Ascending aorta (tissue), 2 donors: ENCODE results near the gene TOM1L2. TPM values are rescaled to one million over a fixed set of nuclear protein-coding genes. Genes with fewer than 3 reads are reported as not detected.

Source experiments
- DNase-seq, 2 donors: peaks; one replicate each; pipeline ENCODE4 v3.0.0-alpha.2; 2019; ENCODE audit warnings: low spot score in 2 of 2
- H3K27ac ChIP-seq, 2 donors: fragments of 200-600 bp; sonication (generic); one replicate each; pipeline ENCODE4 v1.5.1; 2016 to 2017; ENCODE audit warnings: mild to moderate bottlenecking in 1 of 2
- H3K27me3 ChIP-seq: fragments of 200-600 bp; sonication (generic); one replicate; pipeline ENCODE4 v1.5.1; 2017
- H3K36me3 ChIP-seq, 2 donors: fragments of 200-600 bp; sonication (generic); one replicate each; pipeline ENCODE4 v1.5.1; 2016
- H3K4me1 ChIP-seq, 2 donors: fragments of 200-600 bp; sonication (generic); one replicate each; pipeline ENCODE4 v1.5.1; 2016 to 2017; ENCODE audit warnings: mild to moderate bottlenecking in 1 of 2
- H3K4me3 ChIP-seq, 2 donors: fragments of 200-600 bp; sonication (generic); one replicate each; pipeline ENCODE4 v1.5.1; 2016 to 2017; ENCODE audit warnings: mild to moderate bottlenecking in 1 of 2
- H3K9me3 ChIP-seq, 2 donors: fragments of 200-600 bp; sonication (generic); one replicate each; pipeline ENCODE4 v1.5.1; 2016
- CTCF ChIP-seq, 3 experiments: fragments of 200-600 bp in 2 of 3; fragments of 450-650 bp in 1 of 3; sonication (generic) in 2 of 3; IDR thresholded peaks; one replicate each; pipeline ENCODE4 v1.5.1; 2016 to 2019; ENCODE audit warnings: antibody characterized with exemption in 3 of 3, mild to moderate bottlenecking in 1 of 3, moderate library complexity in 1 of 3
- intact Hi-C: fragments of 100-400 bp; cut with DNase I; formaldehyde crosslinking; loops from one replicate; pipeline ENCODE4 v1.15.1; 2023
- total RNA-seq: library from RNA; depleted of rRNA; stranded (reverse); fragments of >200 nt; gene quantifications from one replicate; pipeline ENCODE4 v1.1.0, GENCODE V29; 2016

Gene TOM1L2
- total RNA-seq, 1 donor from 2014 or later: 39.0 TPM

- H3K27me3 ChIP-seq: no peaks in the 10 kb centered on the region
- no peak overlapping the region for H3K27ac ChIP-seq
- peaks cover 19% of the 10 kb centered on the region in 2 donors for H3K4me1 ChIP-seq
- no peak for TF ChIP-seq CTCF (IDR thresholded peaks at IDR 0.05)
- no peak overlapping the region for H3K4me3 ChIP-seq
- intact Hi-C loops: no loop called here
- peaks cover 19 to 24% of the 10 kb centered on the region in 2 donors for H3K36me3 ChIP-seq
- H3K9me3 ChIP-seq: no peaks in the 10 kb centered on the region
- DNase-seq: no peak
Observed at GRCh38 chr17:17819111-17819510, 153.1 kb downstream of the TOM1L2 start.

- Histone ChIP-seq H3K4me1 (peaks cover 13 to 14% of the 10 kb centered on the region in 2 donors), H3K36me3 (peaks cover 22 to 32% of the 10 kb centered on the region in 2 donors), H3K4me3 (no peak overlapping the region), H3K9me3 (no peaks in the 10 kb centered on the region), H3K27me3 (no peaks in the 10 kb centered on the region), H3K27ac (no peak overlapping the region)
- TF ChIP-seq CTCF (IDR thresholded peaks at IDR 0.05): no peak
- no peak for DNase-seq
- intact Hi-C loops: no loop called here
Observed at GRCh38 chr17:17818088-17818526, 154.1 kb downstream of the TOM1L2 start.

- TF ChIP-seq CTCF (IDR thresholded peaks at IDR 0.05): no peak
- intact Hi-C loops: no loop called here
- no peaks in the 10 kb centered on the region for H3K27me3 ChIP-seq
- no peak for DNase-seq
- peaks cover 8 to 9% of the 10 kb centered on the region in 2 donors for H3K4me1 ChIP-seq
- H3K36me3 ChIP-seq: peaks cover 27 to 37% of the 10 kb centered on the region in 2 donors
- H3K4me3 ChIP-seq: no peak overlapping the region
- H3K9me3 ChIP-seq: no peaks in the 10 kb centered on the region
- H3K27ac ChIP-seq: no peak overlapping the region
Observed at GRCh38 chr17:17817552-17817947, 154.7 kb downstream of the TOM1L2 start.

GRCh38 chr17:17816831-17817551 lies 155.2 kb downstream of the TOM1L2 start:
- Histone ChIP-seq H3K27ac (no peak overlapping the region), H3K4me3 (no peak overlapping the region), H3K9me3 (no peaks in the 10 kb centered on the region), H3K27me3 (no peaks in the 10 kb centered on the region), H3K36me3 (peaks cover 29 to 38% of the 10 kb centered on the region in 2 donors), H3K4me1 (peaks cover 2 to 3% of the 10 kb centered on the region in 2 donors)
- TF ChIP-seq CTCF (IDR thresholded peaks at IDR 0.05): no peak
- no peak for DNase-seq
- intact Hi-C loops: no loop called here

GRCh38 chr17:17816240-17816814 lies 155.9 kb downstream of the TOM1L2 start:
- TF ChIP-seq CTCF (IDR thresholded peaks at IDR 0.05): no peak
- no peak overlapping the region for H3K27ac ChIP-seq
- intact Hi-C loops: no loop called here

More at GRCh38 chr17:17816240-17816814, 155.9 kb downstream of the TOM1L2 start:
- H3K4me1 ChIP-seq: no peaks in the 10 kb centered on the region
- no peaks in the 10 kb centered on the region for H3K27me3 ChIP-seq
- H3K36me3 ChIP-seq: peaks cover 29 to 38% of the 10 kb centered on the region in 2 donors
- no peak overlapping the region for H3K4me3 ChIP-seq
- DNase-seq: no peak
- no peaks in the 10 kb centered on the region for H3K9me3 ChIP-seq
